Measurements from ENCODE around the gene IGIP. TPM values are rescaled to one million over a fixed set of nuclear protein-coding genes. Genes with fewer than 3 reads are reported as not detected.

IGIP gene
- 1 to 10 TPM; 6.1 to 9.2 (median 6.5) TPM for polyA plus RNA-seq (ENCODE audit: insufficient read length in 4 of 4)

DNA sequence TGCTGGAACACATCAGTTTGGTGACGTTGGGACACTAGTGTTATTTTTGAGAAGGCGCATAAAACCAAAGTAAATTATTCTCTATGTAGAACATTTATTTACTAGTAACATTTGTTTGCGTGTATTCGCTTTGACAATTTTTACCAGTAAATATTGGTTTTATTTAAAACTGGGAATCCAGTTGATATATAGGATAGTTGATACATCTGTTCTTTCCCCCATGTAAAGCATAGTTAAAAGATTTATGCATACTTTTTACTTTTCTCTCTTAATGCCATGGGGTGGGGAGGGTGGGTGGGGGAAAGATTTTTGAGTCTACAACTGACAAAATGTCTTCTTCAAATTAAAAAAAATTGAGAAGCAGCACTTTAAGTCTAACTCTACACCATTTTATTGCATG lies at the start of gene IGIP:
TSS of gene IGIP (plus strand) at position 301 of the 400 bp plus-strand sequence. CDS start 2,540 bp downstream, outside the sequence.
- DNase-seq (ENCODE audit: low read depth in 4 of 4, low spot score in 2 of 4), result no peak

GRCh38 chr5:140076142-140076541 lies 49.6 kb upstream of the IGIP start:
- no peak for DNase-seq (ENCODE audit: low read depth in 4 of 4, low spot score in 2 of 4)

GRCh38 chr5:140076788-140077187 lies 48.9 kb upstream of the IGIP start:
- DNase-seq (ENCODE audit: low read depth in 4 of 4, low spot score in 2 of 4), result no peak

DNA sequence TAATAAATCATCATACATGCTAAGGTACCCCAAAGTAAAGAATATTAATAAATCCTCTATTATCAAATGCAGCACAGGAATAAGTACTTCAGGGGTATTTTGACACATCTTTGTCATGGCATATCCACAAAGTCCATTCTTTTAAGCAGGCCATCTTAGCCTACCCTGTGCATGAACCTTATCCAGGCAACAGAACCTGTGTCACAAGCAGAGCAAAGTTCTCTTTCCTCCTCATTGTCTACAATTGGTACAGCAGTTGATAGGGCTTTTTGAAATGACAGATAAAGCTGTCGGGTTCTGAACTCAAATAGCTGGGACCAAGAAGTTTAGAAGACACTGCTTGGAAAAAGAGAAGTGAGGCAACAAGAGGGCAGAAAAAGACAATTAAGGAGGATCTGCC lies 42.6 kb upstream of the IGIP start:
- no peak for DNase-seq (ENCODE audit: low read depth in 4 of 4, low spot score in 2 of 4)

GRCh38 chr5:140083650-140084049 lies 42.1 kb upstream of the IGIP start:
- no peak for DNase-seq (ENCODE audit: low read depth in 4 of 4, low spot score in 2 of 4)

GRCh38 chr5:140084541-140084940 lies 41.2 kb upstream of the IGIP start:
- DNase-seq (ENCODE audit: low read depth in 4 of 4, low spot score in 2 of 4), result no peak

DNA sequence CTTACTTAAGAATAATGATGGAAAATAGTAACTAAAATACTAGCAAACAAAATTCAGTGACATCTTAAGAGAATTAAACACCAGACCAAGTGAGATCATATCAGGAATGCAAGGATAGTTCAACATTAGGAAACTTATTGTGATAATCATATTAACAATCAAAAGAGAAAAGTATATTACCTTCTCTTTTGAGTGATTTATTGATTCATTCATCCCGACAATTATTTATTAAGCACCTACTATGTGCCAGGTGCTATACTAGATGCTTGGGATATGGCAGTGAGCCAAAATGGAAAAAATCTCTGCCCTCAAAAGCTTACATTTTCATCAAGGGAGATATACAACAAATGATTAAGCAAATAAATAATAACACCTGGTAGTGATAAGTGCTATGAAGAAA lies 35.5 kb upstream of the IGIP start:
- no peak for DNase-seq (ENCODE audit: low read depth in 4 of 4, low spot score in 2 of 4)

DNA sequence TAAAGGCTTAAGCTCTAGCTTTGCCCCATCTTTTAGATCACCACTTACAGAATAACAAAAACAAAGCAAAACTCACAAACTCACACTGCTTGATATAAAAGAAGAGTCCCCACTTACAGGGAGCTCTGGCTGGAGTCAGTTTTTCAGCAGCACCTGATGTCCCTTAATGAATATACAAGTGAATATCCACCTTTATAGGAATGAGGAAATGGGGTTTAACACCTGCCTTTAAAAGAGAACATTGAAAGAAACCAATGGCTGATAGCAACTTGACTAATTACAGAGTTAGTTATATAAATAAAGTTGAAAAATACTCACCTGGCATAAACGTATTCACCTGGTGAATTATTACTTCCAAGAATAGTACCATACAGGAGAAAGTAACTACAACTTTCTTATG lies 32.6 kb upstream of the IGIP start:
- no peak for DNase-seq (ENCODE audit: low read depth in 4 of 4, low spot score in 2 of 4)

- no peak for DNase-seq (ENCODE audit: low read depth in 4 of 4, low spot score in 2 of 4)
These were observed 31.9 kb upstream of the IGIP start for GRCh38 chr5:140093866-140094265.

GRCh38 chr5:140094889-140095288 lies 30.8 kb upstream of the IGIP start:
- DNase-seq (ENCODE audit: low read depth in 4 of 4, low spot score in 2 of 4), result no peak

DNA sequence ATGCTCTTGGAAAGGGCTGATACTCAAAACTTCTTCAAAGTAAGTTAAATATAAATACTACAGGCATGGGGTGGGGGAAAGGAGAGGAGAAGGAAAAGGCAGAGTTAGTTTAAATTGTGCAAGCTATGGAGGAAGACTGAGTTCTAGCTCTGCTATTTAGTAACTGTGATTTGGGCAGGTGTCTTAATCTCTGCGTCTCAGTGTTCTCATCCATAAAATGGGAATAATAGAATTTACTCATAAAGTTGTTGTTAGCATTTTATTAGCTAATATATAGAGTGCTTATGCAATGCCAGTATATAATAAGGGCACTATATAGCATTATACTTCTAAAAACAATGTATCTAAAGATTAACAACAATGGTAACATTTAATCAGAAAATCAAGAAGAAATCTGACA lies 24.6 kb upstream of the IGIP start:
- DNase-seq (ENCODE audit: low read depth in 4 of 4, low spot score in 2 of 4), result no peak

DNA sequence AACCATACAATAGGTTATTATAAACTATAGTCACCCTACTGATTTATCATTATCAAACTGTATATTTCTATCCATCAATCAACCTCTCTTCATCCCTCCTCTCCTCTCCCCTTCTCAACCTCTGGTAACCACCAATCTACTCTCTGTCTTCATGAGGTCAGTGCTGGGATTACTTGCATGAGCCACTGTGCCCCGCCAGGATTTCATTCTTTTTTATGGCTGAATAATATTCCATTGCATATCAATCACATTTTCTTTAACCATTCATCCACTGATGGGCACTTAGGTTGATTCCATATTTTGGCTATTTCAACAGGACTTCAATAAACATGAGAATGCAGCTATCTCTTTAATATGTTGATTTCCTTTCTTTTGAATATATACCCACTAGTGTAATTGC lies 22.6 kb upstream of the IGIP start:
- no peak for DNase-seq (ENCODE audit: low read depth in 4 of 4, low spot score in 2 of 4)

DNA sequence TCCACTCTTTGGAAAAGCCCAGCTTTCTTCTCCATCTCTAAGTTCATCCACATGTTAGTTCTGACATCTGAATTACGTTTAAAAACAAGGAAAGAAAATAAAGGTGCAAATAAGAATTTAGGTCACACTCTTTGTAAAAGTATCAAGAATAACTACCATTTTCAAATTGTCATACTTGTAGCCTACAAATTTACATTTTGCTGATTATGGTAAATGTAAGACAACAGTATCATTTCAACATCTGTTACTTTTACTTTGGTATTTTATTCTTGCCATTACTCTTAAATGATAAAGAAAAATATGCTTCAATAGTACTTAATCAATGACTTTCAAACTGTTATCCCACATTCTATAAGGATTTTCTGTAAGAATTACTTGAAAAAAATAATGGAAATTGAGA lies 21.6 kb upstream of the IGIP start:
- no peak for DNase-seq (ENCODE audit: low read depth in 4 of 4, low spot score in 2 of 4)

DNA sequence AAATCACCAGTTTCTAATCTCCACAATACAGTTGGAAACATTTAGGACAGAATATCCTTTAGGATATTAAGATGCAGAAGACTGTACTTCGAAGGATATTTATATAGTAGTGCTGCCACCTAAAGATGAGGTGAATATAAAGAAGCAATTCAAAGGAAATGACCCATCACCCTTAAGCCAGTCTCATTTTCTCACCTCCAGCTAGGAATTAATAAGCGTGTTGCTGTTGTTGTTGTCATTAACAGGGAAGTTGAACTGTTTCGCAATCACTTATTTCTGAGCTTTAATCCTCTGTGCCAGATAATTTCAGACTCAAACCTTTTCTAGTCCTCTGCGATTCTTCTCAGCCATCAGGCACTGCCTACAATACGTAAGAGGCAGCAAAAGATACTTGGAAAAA lies 19.6 kb upstream of the IGIP start:
- no peak for DNase-seq (ENCODE audit: low read depth in 4 of 4, low spot score in 2 of 4)

- DNase-seq (ENCODE audit: low read depth in 4 of 4, low spot score in 2 of 4), result no peak
These were observed 18.9 kb upstream of the IGIP start for GRCh38 chr5:140106805-140107311.

GRCh38 chr5:140107312-140108092 lies 18.2 kb upstream of the IGIP start:
- DNase-seq (ENCODE audit: low read depth in 4 of 4, low spot score in 2 of 4), result peak in 2 of 4 donors; percentile 73 to 80

DNA sequence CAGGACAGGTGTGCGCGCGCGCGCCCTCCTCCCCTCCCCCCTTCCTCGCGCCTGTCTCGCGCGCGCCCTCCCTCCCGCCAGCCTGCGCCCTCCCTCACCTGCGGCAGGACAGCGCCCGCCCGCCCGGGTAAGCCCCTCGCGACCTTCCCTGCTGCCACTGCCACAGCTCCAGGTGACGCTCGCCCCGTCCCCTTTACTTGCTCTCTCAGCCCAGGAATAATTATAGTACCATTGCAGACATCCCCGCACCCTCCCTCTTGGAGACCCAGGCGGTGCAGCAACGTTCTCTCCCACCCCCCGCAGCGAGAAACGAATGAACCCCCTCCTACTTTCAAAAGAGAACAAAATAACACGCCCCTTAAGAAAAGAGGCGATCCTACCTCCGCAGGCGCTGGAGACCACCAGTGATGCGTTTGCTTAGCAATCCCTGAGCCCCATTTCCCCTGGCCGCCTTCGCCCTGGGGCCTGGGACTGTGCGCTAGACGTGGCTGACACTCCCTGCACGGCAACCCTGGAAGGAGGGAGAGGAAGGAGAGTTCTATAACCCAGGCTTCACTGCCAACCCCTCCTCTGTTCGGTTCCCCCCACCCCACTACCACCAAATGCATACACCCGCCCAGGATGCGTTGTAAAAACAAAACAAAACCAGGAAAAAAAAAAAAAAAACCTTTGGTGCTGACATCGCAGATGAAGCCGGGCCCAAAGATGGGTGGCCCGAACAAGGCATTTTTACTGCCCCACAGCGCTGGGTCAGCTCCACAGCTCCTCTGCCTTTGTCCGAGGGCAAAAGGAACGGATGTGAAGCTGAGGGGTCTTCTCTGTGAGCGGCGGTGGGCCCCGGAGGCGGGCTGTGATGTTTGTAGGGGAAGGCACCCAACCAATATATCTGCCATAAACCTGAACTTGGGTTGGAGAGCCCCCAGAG lies 17.4 kb upstream of the IGIP start:
- no peak for DNase-seq (ENCODE audit: low read depth in 4 of 4, low spot score in 2 of 4)

- peak in 1 of 4 donors; percentile 75 for DNase-seq (ENCODE audit: low read depth in 4 of 4, low spot score in 2 of 4)
These were observed 16.5 kb upstream of the IGIP start for GRCh38 chr5:140109018-140109758.

DNA sequence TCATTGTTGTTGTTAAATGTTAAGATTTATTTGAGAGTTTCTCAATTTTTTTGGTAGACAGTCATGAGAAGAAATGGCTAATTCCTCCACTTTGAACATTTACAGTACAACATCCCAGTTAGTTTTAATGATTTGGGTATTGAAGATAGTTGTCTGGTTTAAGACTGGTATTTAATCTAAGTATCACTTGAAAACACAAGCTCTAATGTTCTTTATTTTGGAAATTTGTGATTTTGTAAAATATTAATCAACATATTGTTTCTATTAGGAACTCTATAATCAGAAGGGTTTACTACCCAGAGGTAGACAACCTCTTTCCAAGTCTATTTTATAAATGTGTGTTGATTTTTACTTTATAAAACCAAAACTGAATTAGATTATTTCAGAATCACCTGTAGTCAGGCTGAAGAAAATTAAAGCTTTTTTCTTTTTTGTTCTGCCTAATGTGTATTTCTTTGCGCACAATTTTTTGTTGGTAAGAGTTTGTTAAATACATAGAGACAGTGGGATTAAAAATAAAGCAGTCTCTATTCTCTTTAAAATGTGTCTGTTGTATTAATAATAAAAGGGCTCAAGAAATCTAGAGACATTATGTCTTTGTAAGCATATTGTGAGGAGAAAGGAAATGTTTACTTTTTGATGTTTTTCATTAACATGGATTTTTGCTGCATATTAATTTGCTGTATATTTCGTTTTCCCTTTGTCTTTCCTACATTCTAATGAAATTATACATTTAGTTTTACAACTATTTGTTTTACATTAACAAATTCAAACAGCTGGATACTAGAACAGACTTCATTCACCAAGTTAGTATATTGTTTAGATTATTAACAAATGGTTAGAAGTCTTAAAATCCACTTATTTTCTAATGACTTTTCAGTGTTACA lies 15.7 kb upstream of the IGIP start:
- peak in 3 of 4 donors; percentile 18 to 55 (median 32) for DNase-seq (ENCODE audit: low read depth in 4 of 4, low spot score in 2 of 4)

- DNase-seq (ENCODE audit: low read depth in 4 of 4, low spot score in 2 of 4), result no peak
These were observed 15.1 kb upstream of the IGIP start for GRCh38 chr5:140110646-140110957.

All from left renal cortex interstitium (tissue), 4 donors.